ENCODE results near the gene PLSCR3.

DNA sequence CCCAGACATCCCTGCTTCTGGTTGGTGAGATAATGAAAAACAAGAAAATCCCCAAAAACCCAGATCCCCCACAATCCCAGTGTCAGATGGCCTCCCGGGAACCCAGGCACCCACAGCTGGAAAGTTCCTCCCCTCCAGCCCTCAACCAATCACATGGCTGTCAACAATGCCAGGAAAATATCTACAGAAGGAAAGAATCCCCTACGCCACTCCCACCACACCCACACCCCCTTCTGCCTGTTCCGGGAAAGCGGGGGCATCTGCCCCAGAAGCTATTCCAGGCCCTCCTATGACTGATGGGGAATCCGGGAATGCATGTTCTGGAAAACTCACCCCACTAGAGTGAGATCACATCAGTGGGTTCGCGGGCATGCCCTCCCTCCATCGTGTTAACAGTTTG, 37.6 kb downstream of the PLSCR3 start:
- TF ChIP-seq, protein P1, sequence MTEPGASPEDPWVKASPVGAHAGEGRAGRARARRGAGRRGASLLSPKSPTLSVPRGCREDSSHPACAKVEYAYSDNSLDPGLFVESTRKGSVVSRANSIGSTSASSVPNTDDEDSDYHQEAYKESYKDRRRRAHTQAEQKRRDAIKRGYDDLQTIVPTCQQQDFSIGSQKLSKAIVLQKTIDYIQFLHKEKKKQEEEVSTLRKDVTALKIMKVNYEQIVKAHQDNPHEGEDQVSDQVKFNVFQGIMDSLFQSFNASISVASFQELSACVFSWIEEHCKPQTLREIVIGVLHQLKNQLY (CRISPR knock-in tag; IDR thresholded peaks at IDR 0.05) = no peak
- TF ChIP-seq, protein P2, sequence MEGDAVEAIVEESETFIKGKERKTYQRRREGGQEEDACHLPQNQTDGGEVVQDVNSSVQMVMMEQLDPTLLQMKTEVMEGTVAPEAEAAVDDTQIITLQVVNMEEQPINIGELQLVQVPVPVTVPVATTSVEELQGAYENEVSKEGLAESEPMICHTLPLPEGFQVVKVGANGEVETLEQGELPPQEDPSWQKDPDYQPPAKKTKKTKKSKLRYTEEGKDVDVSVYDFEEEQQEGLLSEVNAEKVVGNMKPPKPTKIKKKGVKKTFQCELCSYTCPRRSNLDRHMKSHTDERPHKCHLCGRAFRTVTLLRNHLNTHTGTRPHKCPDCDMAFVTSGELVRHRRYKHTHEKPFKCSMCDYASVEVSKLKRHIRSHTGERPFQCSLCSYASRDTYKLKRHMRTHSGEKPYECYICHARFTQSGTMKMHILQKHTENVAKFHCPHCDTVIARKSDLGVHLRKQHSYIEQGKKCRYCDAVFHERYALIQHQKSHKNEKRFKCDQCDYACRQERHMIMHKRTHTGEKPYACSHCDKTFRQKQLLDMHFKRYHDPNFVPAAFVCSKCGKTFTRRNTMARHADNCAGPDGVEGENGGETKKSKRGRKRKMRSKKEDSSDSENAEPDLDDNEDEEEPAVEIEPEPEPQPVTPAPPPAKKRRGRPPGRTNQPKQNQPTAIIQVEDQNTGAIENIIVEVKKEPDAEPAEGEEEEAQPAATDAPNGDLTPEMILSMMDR (IDR thresholded peaks at IDR 0.05) = no peak
- TF ChIP-seq CREB1 (CRISPR knock-in tag; IDR thresholded peaks at IDR 0.05) (no peak), TP53 (CRISPR knock-in tag; IDR thresholded peaks at IDR 0.05) (no peak), SP1 (CRISPR knock-in tag; conservative IDR thresholded peaks at IDR 0.05) (no peak)

All from WTC11 (cell line).